ENCODE measurements around the gene NDUFA3.

The NDUFA3 gene

DNA sequence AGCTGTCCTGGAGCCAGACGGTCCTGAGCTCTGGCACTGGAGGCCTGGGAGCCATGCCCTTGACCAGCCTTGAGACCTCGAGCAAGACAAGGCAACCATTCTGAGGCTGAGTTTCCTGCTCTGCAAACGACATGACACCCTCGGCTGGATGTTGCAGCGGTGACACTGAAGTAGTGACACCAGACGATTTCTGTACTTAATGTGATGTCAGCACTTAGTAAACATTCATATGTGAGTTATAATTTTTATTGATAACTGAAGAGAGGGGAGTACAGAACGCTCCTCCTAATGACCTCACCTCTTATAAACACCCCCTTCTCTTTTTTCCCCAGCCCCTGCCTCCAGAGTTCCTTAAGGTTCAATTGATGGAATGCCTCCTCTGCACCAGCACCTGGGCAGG is 5.8 kb downstream of the NDUFA3 start:
- no peak for DNase-seq

DNA sequence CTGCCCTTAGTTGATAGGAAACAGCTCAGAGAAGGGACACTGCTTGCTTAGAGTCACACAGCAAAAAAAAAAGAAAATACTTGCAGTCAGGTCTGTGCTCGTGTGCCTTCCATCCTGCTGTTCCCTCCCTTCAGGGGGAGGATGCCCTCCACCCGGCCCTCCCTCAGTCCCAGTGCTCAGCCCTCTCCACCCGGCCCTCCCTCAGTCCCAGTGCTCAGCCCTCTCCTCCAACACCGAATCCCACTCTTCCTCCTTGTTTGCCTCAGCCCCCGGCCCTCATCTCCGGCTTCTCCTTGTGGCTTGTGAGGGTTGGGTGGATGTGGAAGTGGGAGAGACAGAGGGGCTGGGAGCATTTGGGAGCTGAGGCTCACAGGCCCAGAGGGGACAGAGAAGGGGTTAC is 7.0 kb downstream of the NDUFA3 start:
- DNase-seq = peak; percentile 21

DNA sequence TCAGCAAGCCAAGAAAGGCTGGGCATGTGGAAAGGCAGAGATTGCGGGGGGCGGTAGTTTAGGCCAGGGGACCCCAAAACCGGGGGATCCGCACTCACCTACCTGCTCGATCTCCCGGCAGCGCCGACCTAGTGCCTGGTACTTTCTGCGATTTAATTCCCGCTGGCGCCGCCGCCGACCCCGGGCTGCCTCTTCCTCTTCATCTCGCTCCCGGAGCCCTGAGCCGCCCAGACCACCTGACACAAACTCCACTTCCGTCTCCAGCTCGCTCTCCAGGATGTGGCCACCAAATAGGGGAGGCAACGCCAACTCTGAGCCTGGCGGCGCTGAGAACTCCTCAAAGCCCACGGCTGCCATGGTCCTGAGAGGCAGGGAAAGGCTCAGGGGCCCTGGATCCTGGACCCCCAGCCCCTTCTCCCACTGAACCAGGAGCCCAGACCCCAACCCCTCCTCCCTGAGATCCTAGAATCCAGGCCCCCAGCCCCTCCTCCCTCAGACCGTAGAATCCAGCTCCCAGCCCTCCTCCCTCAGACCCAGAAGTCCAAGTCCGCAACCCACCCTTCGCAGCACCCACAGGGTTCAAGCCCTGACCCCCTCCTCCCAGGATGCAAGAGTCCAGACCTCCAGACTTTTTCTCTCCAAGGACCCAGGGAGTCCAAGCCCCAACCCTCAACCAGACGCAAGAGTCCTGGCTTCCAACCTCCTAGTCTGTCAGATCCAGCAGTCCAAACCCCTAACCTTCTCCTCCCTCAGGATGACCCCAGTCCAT is 11.9 kb downstream of the NDUFA3 start:
- DNase-seq = peak; percentile 82

DNA sequence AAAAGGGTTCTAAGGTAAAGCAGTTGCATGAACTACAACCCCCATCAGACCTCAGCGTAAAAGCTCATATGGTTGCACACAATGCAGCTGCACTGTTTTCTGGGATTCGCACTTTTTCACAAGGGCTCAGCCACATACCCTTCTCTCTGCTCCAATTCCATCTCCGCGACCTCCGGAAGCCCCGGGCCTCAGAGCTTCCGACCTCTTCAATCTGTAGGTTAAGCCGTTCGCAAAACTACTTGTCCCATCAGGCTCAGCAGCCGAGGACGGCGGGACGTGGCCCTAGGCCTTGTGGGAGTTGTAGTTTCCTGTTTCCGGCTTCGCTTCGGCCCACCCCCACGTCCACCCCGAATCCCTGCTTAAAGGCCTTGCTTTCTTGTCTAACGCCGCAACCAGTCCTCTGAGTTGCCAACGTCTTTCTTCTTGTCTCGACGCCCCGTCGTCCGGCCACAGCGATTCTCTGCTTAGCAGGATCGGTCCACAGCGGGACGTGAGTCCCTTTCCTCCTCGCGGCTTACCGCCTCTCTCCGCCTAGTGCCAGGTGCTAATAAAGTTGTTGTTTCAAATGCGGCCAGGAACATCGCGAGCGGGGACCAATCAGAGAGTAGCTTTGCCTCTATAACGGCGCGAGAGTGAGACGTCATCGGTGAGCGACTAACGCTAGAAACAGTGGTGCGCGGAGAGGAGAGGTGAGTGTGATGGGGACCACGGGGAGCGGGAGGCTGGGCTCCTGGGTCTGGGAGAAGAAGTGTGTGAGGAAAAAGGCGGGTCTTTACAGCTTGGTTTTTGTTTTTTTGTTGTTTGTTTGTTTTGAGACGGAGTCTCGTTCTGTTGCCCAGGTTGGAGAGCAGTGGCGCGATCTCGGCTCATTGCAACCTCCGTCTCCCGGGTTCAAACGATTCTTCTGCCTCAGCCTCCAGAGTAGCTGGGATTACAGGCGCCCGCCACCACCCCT is 12.7 kb downstream of the NDUFA3 start, which contains the start of the genes PRPF31 and TFPT:
PRPF31 (plus strand) TSS at position 646 of the 955 bp plus-strand sequence. CDS start 2,525 bp downstream, outside the sequence.
TFPT (minus strand) TSS at position 549 of the 955 bp plus-strand sequence; CDS start at position 161, 388 bp downstream.
- DNase-seq = peak; percentile 99

DNA sequence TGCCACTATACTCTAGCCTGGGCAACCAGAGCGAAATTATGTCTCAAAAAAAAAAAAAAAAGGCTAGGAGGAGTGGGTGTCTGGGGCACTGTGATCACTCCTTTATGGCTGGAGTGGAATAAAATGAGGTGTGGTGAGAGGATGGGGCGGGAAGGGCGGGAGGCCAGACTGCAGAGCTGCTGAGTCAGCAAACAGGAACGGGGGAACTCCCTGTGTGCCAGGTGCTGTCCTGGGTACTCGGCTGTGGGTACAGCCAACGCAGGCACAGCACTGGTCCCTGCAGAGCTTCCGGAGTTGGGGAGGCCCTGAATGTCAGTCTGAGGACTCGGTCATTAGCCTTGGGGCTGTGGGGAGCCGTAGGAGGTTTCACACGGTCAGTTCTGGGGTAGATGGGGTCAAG is 18.6 kb downstream of the NDUFA3 start:
- DNase-seq = no peak

DNA sequence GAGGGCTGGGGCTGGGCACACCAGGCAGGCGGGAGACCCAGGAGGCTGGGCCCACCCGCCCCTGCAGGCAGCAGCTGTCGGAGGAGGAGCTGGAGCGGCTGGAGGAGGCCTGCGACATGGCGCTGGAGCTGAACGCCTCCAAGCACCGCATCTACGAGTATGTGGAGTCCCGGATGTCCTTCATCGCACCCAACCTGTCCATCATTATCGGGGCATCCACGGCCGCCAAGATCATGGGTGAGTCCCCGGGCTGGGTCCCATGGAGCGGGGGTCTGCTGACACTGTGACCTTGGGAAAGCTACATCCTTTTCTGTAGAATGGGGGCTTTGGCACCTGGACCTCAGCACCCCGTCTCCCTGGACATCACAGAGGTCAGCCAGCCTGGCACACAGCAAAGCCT is 21.0 kb downstream of the NDUFA3 start:
- DNase-seq = no peak

DNA sequence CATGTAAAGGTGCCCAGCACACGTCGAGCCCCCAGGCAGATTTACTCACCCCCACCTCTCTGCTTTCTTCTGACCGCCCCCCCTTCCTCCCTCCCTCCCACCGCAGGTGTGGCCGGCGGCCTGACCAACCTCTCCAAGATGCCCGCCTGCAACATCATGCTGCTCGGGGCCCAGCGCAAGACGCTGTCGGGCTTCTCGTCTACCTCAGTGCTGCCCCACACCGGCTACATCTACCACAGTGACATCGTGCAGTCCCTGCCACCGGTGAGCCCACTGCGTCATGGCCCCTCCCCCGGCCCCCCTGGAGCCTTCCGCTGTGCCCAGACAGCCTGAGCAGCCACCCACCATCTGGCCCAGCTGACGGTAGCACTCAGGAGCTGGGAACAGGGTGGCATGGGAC is 21.7 kb downstream of the NDUFA3 start:
- no peak for DNase-seq

DNA sequence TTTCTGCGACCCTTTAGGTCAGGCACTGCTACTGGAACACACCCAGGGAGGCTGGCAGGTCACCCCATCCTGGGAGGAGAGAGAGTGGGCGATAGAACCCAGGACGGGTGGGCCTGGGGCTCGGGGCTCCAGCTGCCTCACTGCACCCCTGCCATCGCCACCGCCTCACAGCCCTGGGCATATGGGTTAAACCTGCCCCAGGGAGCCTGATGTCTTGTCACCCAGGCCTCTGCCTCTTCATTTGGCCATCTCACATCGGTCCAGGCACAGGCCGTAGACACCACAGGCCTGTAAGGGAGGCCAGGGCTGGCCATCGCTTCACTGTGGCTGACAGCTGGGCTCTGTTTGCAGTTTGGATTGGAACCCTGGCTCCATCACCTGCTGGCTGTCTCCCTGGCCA is 23.1 kb downstream of the NDUFA3 start:
- no peak for DNase-seq

DNA sequence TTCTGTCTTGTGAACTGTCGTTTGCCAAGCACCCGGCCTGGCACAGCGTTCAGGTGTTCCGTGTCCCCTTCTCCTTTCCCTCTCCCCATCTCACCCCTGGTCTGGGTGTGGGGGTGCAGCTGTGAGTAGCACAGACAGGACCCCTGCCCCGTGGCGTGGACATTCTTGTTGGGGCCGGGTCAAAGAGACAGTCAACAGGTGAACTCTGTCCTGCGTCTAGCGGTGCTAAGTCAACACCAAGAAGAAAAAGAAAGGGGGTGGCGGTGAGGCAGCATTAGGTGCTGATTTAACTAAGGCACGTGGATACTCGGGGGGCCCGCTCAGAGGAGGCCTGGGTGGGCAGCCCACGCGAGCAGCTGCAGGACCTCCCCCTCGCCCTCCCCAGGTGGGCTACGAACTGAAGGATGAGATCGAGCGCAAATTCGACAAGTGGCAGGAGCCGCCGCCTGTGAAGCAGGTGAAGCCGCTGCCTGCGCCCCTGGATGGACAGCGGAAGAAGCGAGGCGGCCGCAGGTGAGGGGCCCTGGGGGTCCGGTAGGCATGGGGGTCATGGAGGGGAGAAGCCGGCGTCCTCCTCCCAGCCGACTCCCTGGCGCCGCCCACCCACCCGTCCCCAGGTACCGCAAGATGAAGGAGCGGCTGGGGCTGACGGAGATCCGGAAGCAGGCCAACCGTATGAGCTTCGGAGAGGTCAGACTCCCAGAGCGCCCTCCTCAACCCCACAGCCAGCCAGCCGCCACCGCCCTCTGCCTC is 25.2 kb downstream of the NDUFA3 start:
- no peak for DNase-seq

DNA sequence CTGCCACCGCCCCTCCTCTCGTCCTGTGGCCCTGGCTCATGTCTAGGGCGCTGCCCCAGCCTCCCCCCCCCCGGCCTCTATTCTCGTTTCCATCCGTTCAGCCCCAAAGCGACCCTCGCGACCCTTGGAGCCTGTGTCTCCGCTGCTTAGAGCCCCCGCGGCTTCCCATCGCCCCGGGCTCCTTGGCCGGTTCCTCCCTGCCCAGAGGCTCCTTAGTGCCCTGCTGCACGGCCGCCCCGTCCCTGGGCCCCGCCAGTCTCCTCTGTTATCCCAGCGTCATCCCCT is 25.7 kb downstream of the NDUFA3 start:
- DNase-seq = no peak

DNA sequence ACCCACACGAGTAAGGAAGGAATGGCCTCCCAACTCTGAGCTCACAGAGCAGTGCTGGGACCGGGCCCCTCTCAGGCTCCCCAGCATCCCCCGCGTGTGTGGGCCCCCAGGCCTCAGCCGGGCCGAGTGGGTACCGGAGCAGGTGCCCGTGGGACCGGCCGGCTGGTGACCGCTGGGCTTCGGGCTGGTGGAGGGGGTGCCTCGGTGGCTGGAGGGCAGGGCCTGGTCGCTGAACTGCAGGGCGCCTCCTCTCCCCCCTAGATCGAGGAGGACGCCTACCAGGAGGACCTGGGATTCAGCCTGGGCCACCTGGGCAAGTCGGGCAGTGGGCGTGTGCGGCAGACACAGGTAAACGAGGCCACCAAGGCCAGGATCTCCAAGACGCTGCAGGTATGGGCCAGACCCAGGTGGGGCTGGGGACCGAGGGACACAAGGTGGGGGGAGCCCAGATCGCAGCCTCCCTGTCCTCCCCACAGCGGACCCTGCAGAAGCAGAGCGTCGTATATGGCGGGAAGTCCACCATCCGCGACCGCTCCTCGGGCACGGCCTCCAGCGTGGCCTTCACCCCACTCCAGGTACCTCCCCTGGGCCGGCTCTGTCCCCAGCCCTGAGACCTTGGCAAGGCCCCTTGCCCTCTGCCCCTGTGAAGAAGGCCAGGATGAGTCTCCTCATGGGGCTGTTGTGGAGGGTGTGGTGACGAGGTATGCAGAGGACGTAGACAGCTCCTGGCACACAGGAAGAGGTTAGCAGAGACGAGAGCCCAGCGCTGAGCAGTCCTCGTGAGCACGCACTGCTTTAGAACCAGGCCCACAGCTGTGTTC is 26.4 kb downstream of the NDUFA3 start:
- no peak for DNase-seq

DNA sequence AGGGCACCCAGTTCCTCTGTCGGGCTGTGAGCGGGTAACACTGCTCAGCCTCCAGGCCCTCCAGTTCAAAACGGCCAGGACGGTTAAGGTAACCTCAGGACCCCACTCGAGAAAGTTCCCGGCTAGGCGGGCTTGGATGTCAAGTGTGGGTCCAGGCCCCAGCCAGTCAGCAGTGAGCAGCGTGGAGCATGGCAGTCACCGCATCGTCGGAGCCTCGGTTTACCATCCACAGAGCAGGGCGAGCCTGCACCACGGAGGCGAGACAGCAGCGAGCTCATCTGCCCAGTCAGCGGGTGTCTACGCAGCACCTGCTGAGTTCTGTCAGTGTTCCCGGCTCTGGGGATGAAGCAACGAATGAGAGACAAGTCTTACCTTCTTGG is 27.0 kb downstream of the NDUFA3 start:
- no peak for DNase-seq

DNA sequence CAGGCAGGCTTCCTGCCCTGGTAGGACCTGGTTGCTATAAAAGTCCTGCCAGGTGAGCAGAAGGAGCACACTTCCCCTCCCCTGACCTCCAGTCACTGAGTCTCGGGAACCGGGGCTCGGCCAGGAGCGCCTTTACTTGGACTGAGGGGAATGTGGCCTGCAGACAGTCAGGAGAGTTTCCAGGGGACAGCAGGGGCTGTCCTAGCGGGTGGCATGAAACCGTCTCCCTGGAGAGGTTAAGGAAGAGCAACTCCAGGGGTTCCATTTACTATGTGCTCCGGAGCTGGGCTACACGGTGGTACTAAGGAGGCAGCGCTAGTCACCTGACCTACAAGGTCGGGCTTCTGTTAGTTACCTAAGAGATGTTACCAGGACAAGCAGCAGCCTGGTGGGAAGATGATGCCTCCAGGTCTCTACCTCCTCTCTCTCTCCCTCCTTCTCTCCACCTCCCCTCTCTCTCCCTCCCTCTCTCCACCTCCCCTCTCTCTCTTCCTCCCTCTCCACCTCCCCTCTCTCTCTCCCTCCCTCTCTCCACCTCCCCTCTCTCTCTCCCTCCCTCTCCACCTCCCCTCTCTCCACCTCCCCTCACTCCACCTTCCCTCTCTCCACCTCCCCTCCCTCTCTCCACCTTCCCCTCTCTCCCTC is 30.8 kb downstream of the NDUFA3 start:
- DNase-seq = peak; percentile 56

DNA sequence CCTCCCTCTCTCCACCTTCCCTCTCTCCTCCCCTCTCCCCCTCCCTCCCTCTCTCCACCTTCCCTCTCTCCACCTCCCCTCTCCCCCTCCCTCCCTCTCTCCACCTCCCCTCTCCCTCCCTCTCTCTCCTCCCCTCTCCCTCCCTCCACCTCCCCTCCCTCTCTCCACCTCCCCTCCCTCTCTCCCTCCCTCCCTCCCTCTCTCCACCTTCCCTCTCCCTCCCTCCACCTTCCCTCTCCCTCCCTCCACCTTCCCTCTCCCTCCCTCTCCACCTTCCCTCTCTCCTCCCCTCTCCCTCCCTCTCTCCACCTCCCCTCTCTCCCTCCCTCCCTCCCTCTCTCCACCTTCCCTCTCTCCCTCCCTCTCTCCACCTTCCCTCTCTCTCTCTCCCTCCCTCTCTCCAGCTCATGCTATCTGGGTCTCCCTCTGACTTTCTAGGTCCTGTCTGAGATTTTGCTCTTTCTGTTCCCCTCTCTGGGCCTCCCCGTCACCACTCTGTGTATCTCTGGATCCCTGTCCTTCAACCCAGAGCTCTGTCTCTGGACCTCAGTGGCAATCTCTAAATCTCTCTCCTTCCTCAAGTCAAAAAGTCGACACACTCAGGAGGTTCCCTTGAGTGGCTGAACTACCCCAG is 31.4 kb downstream of the NDUFA3 start:
- no peak for DNase-seq

DNA sequence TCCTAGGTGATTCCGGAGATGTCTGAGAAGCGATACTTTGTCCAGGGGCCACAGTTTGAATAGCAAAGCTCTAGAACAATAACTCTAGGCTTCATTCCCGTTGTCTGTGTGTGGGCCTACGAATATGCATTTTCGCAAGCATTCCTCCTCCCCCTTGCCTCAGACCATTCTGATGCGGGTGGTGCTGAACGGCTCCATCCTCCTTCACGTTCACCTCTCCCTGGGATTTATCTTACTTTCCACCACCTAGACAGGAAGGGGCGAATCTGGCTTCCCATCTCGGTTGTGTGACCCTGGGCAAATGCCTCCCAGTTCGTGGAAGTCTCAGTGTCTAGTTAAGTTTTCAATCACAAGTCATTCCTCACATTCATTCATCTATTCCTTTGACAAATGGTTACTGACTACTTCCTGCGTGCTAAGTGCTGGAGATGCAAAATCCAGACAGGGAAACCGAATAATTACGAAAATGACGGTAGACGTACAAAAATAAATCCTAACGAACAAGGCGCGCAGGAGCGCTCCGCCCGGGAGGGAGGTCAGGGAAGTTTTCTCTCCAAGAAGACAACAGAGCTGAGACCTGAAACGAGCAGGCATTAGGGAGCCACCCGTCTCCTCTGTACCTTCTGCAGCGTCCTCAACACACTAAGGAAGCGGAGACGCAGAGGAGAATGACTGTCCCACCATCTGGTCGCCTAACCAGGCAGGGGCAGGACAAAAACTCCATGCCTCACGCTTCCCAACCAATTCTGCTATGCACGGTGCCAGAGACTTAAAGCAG is 33.6 kb downstream of the NDUFA3 start:
- DNase-seq = peak; percentile 83

DNA sequence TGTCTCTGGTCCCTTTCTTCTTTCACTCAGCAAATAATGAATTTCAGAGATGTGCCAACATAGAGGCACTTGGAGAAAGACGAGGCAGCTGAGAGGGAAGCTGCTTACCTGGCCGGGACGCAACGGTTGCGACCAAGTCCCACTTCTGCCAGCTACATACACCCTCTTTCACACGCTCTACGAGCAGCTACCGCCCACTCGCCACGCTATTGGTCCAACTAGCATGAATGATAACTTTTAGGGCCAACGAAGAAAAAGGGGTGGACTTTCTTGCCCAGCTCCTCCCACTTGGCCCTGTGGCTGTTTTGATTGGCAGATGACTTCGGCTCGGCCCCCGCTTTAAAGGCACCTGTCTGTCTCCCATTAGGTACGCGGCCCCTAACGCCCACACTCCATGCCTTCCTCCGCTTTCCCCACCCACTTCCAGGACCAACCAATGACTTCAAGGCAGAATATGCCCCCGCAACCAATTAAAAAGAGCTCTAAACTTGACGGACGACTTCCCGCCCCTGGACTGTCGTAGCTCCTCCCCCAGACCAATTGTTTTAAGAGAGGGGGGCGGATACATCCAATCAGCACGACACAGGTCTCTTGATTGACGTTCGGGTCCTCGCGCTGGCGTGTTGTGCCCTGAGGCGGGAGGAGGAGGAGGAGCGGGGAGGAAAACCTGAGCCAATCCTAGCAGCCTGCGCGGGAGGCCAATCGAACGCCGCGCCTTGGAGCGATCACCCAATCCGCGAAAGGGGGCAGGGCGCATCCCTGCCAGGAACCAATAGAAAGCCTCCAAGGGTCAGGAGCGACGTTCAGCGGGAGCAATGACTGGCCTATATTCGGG is 34.4 kb downstream of the NDUFA3 start:
- peak; percentile 100 for DNase-seq

DNA sequence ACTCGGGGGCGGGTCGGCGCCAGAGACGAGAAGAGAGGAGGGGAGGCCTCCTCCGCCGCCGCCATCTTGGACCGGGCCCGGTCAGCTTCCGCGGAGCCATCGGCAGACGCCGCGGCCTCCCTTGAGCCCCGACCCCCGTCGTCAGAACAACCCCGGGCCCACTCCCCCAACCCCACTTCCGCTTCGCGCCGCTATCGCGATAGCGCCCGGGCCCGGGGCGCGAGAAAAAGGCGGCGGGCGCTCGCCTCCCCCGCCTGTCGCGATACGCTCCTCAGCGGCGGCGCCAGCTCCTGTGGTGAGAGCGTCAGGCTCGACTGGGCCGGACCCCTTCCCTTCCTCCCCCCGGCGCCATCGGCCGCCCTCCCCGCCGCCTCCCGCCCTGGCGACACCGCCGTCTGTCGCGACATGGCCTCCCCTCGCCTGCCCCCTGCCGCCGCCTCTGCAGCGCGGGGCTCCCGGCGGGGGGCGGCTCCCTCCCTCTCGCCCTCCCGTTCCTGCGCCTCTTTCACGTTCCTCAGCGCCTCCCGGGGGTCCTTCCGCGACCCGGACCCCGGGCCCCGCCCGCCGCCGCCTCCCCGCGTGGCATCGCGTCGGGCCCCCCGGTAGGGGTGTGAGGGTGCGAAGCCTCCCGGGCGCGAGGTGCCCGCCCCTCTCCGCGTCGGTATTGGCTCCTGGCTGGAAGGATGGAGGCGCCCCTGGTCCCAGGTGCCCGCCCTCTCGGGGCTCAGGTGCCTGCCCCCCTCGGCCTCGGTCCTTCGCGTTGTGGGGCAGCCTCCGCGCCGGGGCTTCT is 35.2 kb downstream of the NDUFA3 start, which contains the start of gene CNOT3:
CNOT3 (plus strand) TSS at position 64 of the 790 bp plus-strand sequence. CDS start 5,217 bp downstream, outside the sequence.
- peak; percentile 51 for DNase-seq

DNA sequence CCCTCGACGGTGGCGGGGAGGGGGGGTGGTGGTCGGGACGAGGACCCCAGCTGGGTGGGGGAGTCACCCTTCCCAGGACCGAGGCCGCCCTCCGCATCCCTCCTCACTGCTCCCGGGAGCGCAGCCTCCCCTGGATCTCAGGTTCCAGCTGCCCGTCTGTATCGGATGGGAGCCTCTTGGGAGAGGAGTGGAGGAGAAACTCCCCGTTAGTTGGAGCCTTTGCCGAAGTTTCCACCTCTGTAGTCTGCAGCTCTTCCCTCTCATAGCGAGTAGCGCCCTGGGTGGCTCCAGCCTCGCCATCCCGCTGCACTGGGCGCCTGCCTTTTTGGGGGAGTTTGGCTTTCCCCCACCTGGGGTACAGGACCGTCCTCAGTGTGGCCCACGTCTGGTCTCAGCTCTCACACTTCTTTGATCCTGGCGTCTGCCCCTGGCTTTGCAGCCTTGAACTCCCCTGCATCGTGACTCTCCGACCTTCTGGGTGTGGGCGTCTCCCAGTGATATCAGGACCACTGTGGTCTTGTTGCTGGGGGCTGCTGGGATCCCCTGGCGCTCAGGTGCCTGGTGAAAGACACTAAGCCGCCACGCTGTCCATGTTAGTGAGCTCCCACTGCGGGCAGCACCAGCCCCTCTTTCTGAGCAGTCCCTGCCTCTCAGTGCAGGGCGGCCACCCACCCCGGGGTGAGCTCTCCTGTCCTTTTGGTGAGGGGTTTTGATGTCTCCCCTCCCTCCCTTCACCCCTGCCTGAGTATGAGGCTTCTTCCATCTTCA is 36.0 kb downstream of the NDUFA3 start:
- DNase-seq = peak; percentile 51
